Measurements from ENCODE around the gene LSM3.

DNA sequence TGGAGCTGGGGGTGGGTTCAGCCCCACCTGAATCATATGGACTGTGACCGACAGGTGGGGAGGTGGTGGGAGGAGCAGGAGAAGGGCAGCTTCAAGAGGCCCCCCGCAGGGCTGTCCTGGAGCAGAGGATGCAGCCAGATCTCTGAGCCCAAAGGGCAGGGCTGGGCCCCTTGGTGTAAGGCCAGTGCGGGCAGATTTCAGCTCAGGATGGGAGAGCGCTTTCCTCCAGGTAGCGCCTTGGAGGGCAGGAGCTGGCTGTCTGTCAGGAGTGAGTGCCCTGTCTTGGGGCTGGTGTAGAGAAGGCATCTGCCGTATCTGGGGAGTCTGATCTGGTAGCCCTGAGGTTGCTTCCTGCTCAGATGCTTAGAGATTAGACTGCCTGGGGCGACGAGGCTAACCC, 46.5 kb upstream of the LSM3 start:
- TF ChIP-seq, protein P1, sequence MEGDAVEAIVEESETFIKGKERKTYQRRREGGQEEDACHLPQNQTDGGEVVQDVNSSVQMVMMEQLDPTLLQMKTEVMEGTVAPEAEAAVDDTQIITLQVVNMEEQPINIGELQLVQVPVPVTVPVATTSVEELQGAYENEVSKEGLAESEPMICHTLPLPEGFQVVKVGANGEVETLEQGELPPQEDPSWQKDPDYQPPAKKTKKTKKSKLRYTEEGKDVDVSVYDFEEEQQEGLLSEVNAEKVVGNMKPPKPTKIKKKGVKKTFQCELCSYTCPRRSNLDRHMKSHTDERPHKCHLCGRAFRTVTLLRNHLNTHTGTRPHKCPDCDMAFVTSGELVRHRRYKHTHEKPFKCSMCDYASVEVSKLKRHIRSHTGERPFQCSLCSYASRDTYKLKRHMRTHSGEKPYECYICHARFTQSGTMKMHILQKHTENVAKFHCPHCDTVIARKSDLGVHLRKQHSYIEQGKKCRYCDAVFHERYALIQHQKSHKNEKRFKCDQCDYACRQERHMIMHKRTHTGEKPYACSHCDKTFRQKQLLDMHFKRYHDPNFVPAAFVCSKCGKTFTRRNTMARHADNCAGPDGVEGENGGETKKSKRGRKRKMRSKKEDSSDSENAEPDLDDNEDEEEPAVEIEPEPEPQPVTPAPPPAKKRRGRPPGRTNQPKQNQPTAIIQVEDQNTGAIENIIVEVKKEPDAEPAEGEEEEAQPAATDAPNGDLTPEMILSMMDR (IDR thresholded peaks at IDR 0.05): no peak
- no peak for TF ChIP-seq POLR2AphosphoS5 (IDR thresholded peaks at IDR 0.05)
- TF ChIP-seq POLR2A (IDR thresholded peaks at IDR 0.05): no peak
- no peak for TF ChIP-seq EP300 (IDR thresholded peaks at IDR 0.05)

Measured in gastroesophageal sphincter (tissue), 3 donors.